SIG-M5 treated with dmso at 0.1 percent for 504 hours (cell line): Measurements from ENCODE around the gene TMEM225B.
"Not testable (repeated sequence)": the region's sequence is repeated elsewhere in the genome, so short reads cannot be mapped to it uniquely, and the experiment has no call there.

Experiments
- DNase-seq: peaks from one replicate; lab custom pipeline; 2025; ENCODE audit not compliant: unreplicated experiment; lab: John Stamatoyannopoulos, UW

TMEM225B gene

GRCh38 chr7:99623091-99623693 lies 25.1 kb downstream of the TMEM225B start:
- DNase-seq: no peak

- DNase-seq: no peak
These were observed 25.8 kb downstream of the TMEM225B start for GRCh38 chr7:99623702-99624447.

GRCh38 chr7:99624484-99624883 lies 26.4 kb downstream of the TMEM225B start:
- no peak for DNase-seq

- DNase-seq: no peak
These were observed 27.3 kb downstream of the TMEM225B start for GRCh38 chr7:99625321-99625720.

- no peak for DNase-seq
These were observed 27.9 kb downstream of the TMEM225B start for GRCh38 chr7:99625961-99626360.

- no peak for DNase-seq
These were observed 28.6 kb downstream of the TMEM225B start for GRCh38 chr7:99626661-99627060.

GRCh38 chr7:99627513-99627912 lies 29.4 kb downstream of the TMEM225B start:
- DNase-seq: no peak

- no peak for DNase-seq
These were observed 30.7 kb downstream of the TMEM225B start for GRCh38 chr7:99628471-99629465.

GRCh38 chr7:99629643-99630042 lies 31.6 kb downstream of the TMEM225B start:
- no peak for DNase-seq

- no peak for DNase-seq
These were observed 33.4 kb downstream of the TMEM225B start for GRCh38 chr7:99631295-99632109.

- DNase-seq: not testable (repeated sequence)
These were observed 39.3 kb downstream of the TMEM225B start for GRCh38 chr7:99637414-99637813.

- DNase-seq: no peak
These were observed 40.7 kb downstream of the TMEM225B start for GRCh38 chr7:99638731-99639130.

- DNase-seq: no peak
These were observed 41.2 kb downstream of the TMEM225B start for GRCh38 chr7:99639267-99639666.

GRCh38 chr7:99642027-99642426 lies 44.0 kb downstream of the TMEM225B start:
- no peak for DNase-seq

- no peak for DNase-seq
These were observed 45.4 kb downstream of the TMEM225B start for GRCh38 chr7:99643464-99643863.

GRCh38 chr7:99644431-99644830 lies 46.4 kb downstream of the TMEM225B start:
- DNase-seq: no peak

- DNase-seq: no peak
These were observed 47.5 kb downstream of the TMEM225B start for GRCh38 chr7:99645590-99645989.

- DNase-seq: no peak
These were observed 50.8 kb downstream of the TMEM225B start for GRCh38 chr7:99648843-99649242.

GRCh38 chr7:99651290-99651689 lies 53.2 kb downstream of the TMEM225B start:
- DNase-seq: no peak

- no peak for DNase-seq
These were observed 54.6 kb downstream of the TMEM225B start for GRCh38 chr7:99652671-99653070.

GRCh38 chr7:99653269-99653668 lies 55.2 kb downstream of the TMEM225B start:
- not testable (repeated sequence) for DNase-seq
